T-helper 1 cell treated with Interleukin-12 subunit alpha and Interleukin-12 subunit beta and Interleukin-4 antibody, amounts not matched to agents 30 ng/mL and 1 ng/mL, for 36 hours (primary cell): ENCODE results near the gene AGPAT3. TPM values are rescaled to one million over a fixed set of nuclear protein-coding genes. Genes with fewer than 3 reads are reported as not detected.

Experiments used
- intact Hi-C: fragments of 100-400 bp; cut with micrococcal nuclease; formaldehyde crosslinking; loops from one replicate; pipeline ENCODE4 v1.15.1; 2024
- total RNA-seq: library from RNA; stranded (reverse); gene quantifications from 2 replicates; pipeline ENCODE4 v1.2.3, GENCODE V29; 2022

Gene AGPAT3
- total RNA-seq, 1 donor from 2014 or later = 124 TPM

GRCh38 chr21:43902441-43902840, 37.4 kb downstream of the AGPAT3 start:
- intact Hi-C loops = no loop called here

- intact Hi-C loops = no loop called here
Observed at GRCh38 chr21:43903451-43904091, 38.5 kb downstream of the AGPAT3 start.

- intact Hi-C loops = no loop called here
Observed at GRCh38 chr21:43904331-43904781, 39.3 kb downstream of the AGPAT3 start.

GRCh38 chr21:43905726-43906455, 40.9 kb downstream of the AGPAT3 start:
- intact Hi-C loops = loop anchor here (2.0 kb wide), 1 partner anchor 21 kb away; no protein-coding TSS in a partner anchor

GRCh38 chr21:43906585-43907370, 41.8 kb downstream of the AGPAT3 start:
- intact Hi-C loops = loop anchor here (2.0 kb wide), 1 partner anchor 20 kb away; no protein-coding TSS in a partner anchor

- intact Hi-C loops = loop anchor here (2.0 kb wide), 1 partner anchor 19 kb away; no protein-coding TSS in a partner anchor
Observed at GRCh38 chr21:43907751-43908150, 42.7 kb downstream of the AGPAT3 start.

- intact Hi-C loops = no loop called here
Observed at GRCh38 chr21:43908167-43908566, 43.1 kb downstream of the AGPAT3 start.

- intact Hi-C loops = no loop called here
Observed at GRCh38 chr21:43909741-43910400, 44.8 kb downstream of the AGPAT3 start.

- intact Hi-C loops = no loop called here
Observed at GRCh38 chr21:43910460-43910859, 45.4 kb downstream of the AGPAT3 start.

- intact Hi-C loops = no loop called here
Observed at GRCh38 chr21:43911015-43911934, 46.3 kb downstream of the AGPAT3 start.

GRCh38 chr21:43911935-43912487, 47.0 kb downstream of the AGPAT3 start:
- intact Hi-C loops = no loop called here

- intact Hi-C loops = no loop called here
Observed at GRCh38 chr21:43912500-43912899, 47.5 kb downstream of the AGPAT3 start.

- intact Hi-C loops = no loop called here
Observed at GRCh38 chr21:43912910-43913309, 47.9 kb downstream of the AGPAT3 start.

GRCh38 chr21:43913928-43914327, 48.9 kb downstream of the AGPAT3 start:
- intact Hi-C loops = no loop called here

- intact Hi-C loops = loop anchor here (5.0 kb wide), 2 partner anchors 34 to 96 kb away; partner anchors contain the start of gene TRAPPC10
Observed at GRCh38 chr21:43916076-43916475, 51.1 kb downstream of the AGPAT3 start.

GRCh38 chr21:43916691-43917514, 51.9 kb downstream of the AGPAT3 start:
- intact Hi-C loops = loop anchor here (1.0 to 5.0 kb wide), 5 partner anchors 22 to 107 kb away; partner anchors contain the start of gene TRAPPC10

- intact Hi-C loops = loop anchor here (1.0 to 5.0 kb wide), 5 partner anchors 22 to 107 kb away; partner anchors contain the start of gene TRAPPC10
Observed at GRCh38 chr21:43917515-43918384, 52.7 kb downstream of the AGPAT3 start.
